HG03066 (cell line): ENCODE results near the gene ASB5.
"Not testable (repeated sequence)": the region's sequence is repeated elsewhere in the genome, so short reads cannot be mapped to it uniquely, and the experiment has no call there.

Experiments
- ATAC-seq: cut with Tn5 transposase; IDR thresholded peaks from one replicate; pipeline ENCODE4 v1.9.1; 2021; ENCODE audit warnings: low read depth; ENCODE audit not compliant: unreplicated experiment

Gene ASB5

GRCh38 chr4:176286728-176287127 is 17.7 kb upstream of the ASB5 start:
- no peak for ATAC-seq

- ATAC-seq, result not testable (repeated sequence)
Observed at GRCh38 chr4:176279560-176279959, 10.5 kb upstream of the ASB5 start.

GRCh38 chr4:176277162-176277904 is 8.3 kb upstream of the ASB5 start:
- peak; percentile 92 for ATAC-seq

- ATAC-seq, result no peak
Observed at GRCh38 chr4:176276710-176277109, 7.7 kb upstream of the ASB5 start.

- no peak for ATAC-seq
Observed at GRCh38 chr4:176274441-176274840, 5.4 kb upstream of the ASB5 start.

- ATAC-seq, result no peak
Observed at GRCh38 chr4:176273736-176274135, 4.7 kb upstream of the ASB5 start.

- no peak for ATAC-seq
Observed at GRCh38 chr4:176272799-176273198, 3.8 kb upstream of the ASB5 start.

GRCh38 chr4:176271749-176272148 is 2.7 kb upstream of the ASB5 start:
- no peak for ATAC-seq

- no peak for ATAC-seq
Observed at GRCh38 chr4:176270669-176271068, 1.6 kb upstream of the ASB5 start.

- no peak for ATAC-seq
Observed at GRCh38 chr4:176266026-176266425, 3.0 kb downstream of the ASB5 start.

GRCh38 chr4:176262243-176262642 is 6.8 kb downstream of the ASB5 start:
- ATAC-seq, result peak; percentile 77

- ATAC-seq, result no peak
Observed at GRCh38 chr4:176261481-176261880, 7.5 kb downstream of the ASB5 start.

- no peak for ATAC-seq
Observed at GRCh38 chr4:176261018-176261417, 8.0 kb downstream of the ASB5 start.

- ATAC-seq, result no peak
Observed at GRCh38 chr4:176259330-176260090, 9.5 kb downstream of the ASB5 start.

GRCh38 chr4:176258135-176258534 is 10.9 kb downstream of the ASB5 start:
- ATAC-seq, result no peak

- no peak for ATAC-seq
Observed at GRCh38 chr4:176256921-176257320, 12.1 kb downstream of the ASB5 start.

GRCh38 chr4:176242764-176243347 is 26.2 kb downstream of the ASB5 start:
- ATAC-seq, result no peak

- ATAC-seq, result no peak
Observed at GRCh38 chr4:176241703-176242102, 27.3 kb downstream of the ASB5 start.

- ATAC-seq, result no peak
Observed at GRCh38 chr4:176238826-176239225, 30.2 kb downstream of the ASB5 start.

GRCh38 chr4:176238157-176238610 is 30.8 kb downstream of the ASB5 start:
- no peak for ATAC-seq

GRCh38 chr4:176236946-176237345 is 32.1 kb downstream of the ASB5 start:
- ATAC-seq, result no peak

- no peak for ATAC-seq
Observed at GRCh38 chr4:176230836-176231235, 38.2 kb downstream of the ASB5 start.
